OCI-LY3 (cell line): Measurements from ENCODE around the gene PSME1.

ENCODE experiments used
- H2AFZ ChIP-seq: fragments of 200-600, 300-600 bp; shearing (Covaris generic); 2 replicates; pipeline ENCODE4 v1.6.0; 2014; ENCODE audit warnings: antibody characterized with exemption, low read depth, low read length
- H3K27ac ChIP-seq: fragments of 200-600, 300-600 bp; sonication (generic); 2 replicates; pipeline ENCODE4 v1.5.1; 2014; ENCODE audit warnings: mild to moderate bottlenecking, low read length, moderate library complexity, mixed read lengths
- H3K27me3 ChIP-seq: fragments of 200-600, 300-600 bp; sonication (generic); 2 replicates; pipeline ENCODE4 v1.6.1; 2014; ENCODE audit warnings: low read depth, low read length, mixed read lengths
- H3K36me3 ChIP-seq: fragments of 200-600, 300-600 bp; sonication (generic); replicated peaks from 2 replicates; pipeline ENCODE3; 2014; ENCODE audit warnings: low read depth, low read length, mixed read lengths
- H3K4me1 ChIP-seq: fragments of 300-600, 200-600 bp; sonication (generic); 2 replicates; pipeline ENCODE4 v1.6.1; 2014; ENCODE audit warnings: low read length, mixed read lengths
- H3K4me2 ChIP-seq: fragments of 200-600, 300-600 bp; sonication (generic); 2 replicates; pipeline ENCODE4 v1.6.1; 2014; ENCODE audit warnings: low read length, mixed read lengths
- H3K4me3 ChIP-seq: fragments of 300-600, 200-600 bp; sonication (generic); 2 replicates; pipeline ENCODE4 v1.5.1; 2014; ENCODE audit warnings: antibody characterized with exemption, mild to moderate bottlenecking, low read length, moderate library complexity
- H3K79me2 ChIP-seq: fragments of 300-600, 200-600 bp; shearing (Covaris generic); 2 replicates; pipeline ENCODE4 v1.6.1; 2014; ENCODE audit warnings: mild to moderate bottlenecking, low read length, mixed read lengths
- H3K9ac ChIP-seq: fragments of 300-600, 200-600 bp; shearing (Covaris generic); 2 replicates; pipeline ENCODE4 v1.6.0; 2014; ENCODE audit warnings: mild to moderate bottlenecking, low read length, moderate library complexity
- H3K9me3 ChIP-seq: fragments of 200-600, 300-600 bp; shearing (Covaris generic); 2 replicates; pipeline ENCODE4 v1.6.1; 2014; ENCODE audit warnings: low read length, mixed read lengths; ENCODE audit not compliant: insufficient read depth
- H4K20me1 ChIP-seq: fragments of 200-600, 300-600 bp; sonication (generic); 2 replicates; pipeline ENCODE4 v1.6.1; 2016; ENCODE audit warnings: low read length, mixed read lengths; ENCODE audit not compliant: insufficient read depth
- EZH2phosphoT487 ChIP-seq: fragments of 200-600 bp; shearing (Covaris generic); IDR thresholded peaks from 2 replicates; pipeline ENCODE4 v1.6.1; 2018; ENCODE audit warnings: antibody characterized with exemption, mixed run types, low read depth
- TF ChIP-seq, protein P1 (sequence below): fragments of 200-600, 300-600 bp; sonication (generic); IDR thresholded peaks from 2 replicates; pipeline ENCODE4 v1.5.1; 2014; ENCODE audit warnings: antibody characterized with exemption, low read length, low read depth

Gene PSME1

DNA sequence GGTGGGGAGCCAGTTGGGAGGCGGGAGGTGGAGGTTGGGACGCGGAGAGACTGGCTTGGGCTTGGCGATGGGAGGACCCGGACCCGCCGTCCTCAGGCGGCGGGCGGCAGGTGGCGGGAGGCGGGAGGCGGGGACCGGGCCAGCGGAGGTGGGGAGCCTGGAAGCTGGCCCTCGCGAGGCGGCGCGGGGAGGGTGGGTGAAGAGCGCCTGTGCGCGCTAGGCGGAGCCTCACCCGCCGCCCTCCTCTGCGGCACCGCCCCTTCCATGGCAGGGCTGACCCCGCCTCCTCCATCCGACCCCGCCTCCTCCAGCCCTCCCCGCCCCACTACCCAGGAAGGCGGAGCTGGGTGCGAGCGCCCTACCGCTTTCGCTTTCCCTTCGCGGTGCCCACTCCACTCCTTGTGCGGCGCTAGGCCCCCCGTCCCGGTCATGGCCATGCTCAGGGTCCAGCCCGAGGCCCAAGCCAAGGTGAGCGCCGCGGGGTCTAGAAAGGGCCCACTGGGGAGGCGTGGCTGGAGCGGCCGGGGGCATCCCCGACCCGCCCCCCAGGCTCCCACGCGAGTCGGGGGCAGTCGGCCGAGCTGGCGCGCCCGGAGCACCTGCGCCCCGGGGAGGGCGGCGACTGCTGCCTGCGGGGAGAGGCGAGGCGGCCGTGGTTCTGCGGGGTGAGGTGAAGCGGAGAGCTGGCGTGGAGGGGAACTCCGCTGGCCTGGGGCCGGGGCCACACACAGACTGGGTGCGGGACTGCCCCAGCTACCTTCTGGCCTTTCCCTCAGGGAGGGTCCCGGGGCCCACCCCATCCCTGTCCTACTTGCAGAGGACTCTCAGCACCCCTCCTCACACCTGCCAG, at the start of gene PSME1:
Gene PSME1 (plus strand): TSS at position 361 of the 850 bp plus-strand sequence. CDS start 69 bp downstream, at position 430.
- TF ChIP-seq, protein P1, sequence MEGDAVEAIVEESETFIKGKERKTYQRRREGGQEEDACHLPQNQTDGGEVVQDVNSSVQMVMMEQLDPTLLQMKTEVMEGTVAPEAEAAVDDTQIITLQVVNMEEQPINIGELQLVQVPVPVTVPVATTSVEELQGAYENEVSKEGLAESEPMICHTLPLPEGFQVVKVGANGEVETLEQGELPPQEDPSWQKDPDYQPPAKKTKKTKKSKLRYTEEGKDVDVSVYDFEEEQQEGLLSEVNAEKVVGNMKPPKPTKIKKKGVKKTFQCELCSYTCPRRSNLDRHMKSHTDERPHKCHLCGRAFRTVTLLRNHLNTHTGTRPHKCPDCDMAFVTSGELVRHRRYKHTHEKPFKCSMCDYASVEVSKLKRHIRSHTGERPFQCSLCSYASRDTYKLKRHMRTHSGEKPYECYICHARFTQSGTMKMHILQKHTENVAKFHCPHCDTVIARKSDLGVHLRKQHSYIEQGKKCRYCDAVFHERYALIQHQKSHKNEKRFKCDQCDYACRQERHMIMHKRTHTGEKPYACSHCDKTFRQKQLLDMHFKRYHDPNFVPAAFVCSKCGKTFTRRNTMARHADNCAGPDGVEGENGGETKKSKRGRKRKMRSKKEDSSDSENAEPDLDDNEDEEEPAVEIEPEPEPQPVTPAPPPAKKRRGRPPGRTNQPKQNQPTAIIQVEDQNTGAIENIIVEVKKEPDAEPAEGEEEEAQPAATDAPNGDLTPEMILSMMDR = no peak
- Histone ChIP-seq H3K9ac (peak within 1 kb of the TSS; percentile 98), H3K27ac (peak within 1 kb of the TSS; percentile 87), H4K20me1 (no peaks in the 10 kb centered on the region; the same call in 1 of the 2 replicates), H3K9me3 (no peaks in the 10 kb centered on the region), H3K79me2 (peaks cover 51% of the 10 kb centered on the region), H3K27me3 (no peaks in the 10 kb centered on the region), H3K4me3 (peak within 1 kb of the TSS; percentile 94), H3K4me2 (peak within 1 kb of the TSS; percentile 94), H3K4me1 (peaks cover 28% of the 10 kb centered on the region), H2AFZ (peak within 1 kb of the TSS; percentile 82), H3K36me3 (peaks cover 31% of the 10 kb centered on the region)

DNA sequence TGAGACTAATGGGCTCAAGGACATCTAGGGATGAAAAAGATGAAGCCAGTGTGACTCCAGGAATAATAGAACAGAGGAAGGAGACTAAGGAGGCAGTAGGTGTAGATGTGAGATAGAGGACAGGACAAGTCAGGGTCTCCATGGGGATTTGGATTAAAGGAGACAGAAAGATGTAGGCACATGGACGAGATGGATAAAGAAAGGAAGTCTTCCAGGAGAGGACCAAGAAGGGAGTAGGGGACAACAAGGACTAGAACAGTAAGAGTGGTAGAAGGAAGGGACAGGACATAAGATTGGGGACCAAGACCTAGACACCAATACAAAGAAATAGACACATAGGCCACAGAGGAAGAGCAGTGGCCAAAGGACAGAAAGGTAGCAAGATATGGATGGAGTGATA, 49.0 kb upstream of the PSME1 start:
- TF ChIP-seq, protein P1 = no peak
- no peak for TF ChIP-seq EZH2phosphoT487
- Histone ChIP-seq H3K4me1 (peaks cover 8% of the 10 kb centered on the region), H2AFZ (no peak overlapping the region), H3K4me2 (no peak overlapping the region), H3K27ac (no peak overlapping the region), H3K9me3 (no peaks in the 10 kb centered on the region), H3K27me3 (peaks cover 13% of the 10 kb centered on the region), H4K20me1 (no peaks in the 10 kb centered on the region), H3K9ac (no peak overlapping the region), H3K79me2 (no peaks in the 10 kb centered on the region), H3K4me3 (no peak overlapping the region), H3K36me3 (no peaks in the 10 kb centered on the region)

DNA sequence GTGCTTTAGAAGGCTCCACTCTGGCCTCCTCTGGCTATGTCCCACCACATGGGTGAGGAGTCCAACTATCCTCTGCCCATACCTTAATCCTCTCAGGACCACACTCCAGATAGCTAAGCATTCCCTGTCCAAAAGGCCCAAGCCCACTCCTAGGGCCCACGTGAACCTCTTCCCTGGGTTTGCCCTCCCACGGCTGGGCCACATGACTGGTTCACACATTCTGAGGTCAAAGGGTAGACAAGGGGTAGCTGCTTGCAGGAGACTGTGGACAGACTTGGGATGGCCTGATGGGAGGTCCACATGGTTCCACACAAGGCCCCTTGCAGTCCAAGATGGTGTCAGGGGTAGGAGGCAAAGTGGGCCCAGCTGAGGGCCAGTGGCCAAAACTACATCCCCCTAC, 47.9 kb upstream of the PSME1 start:
- Histone ChIP-seq H3K27ac (no peak overlapping the region), H2AFZ (no peak overlapping the region), H3K4me2 (no peak overlapping the region), H3K27me3 (0 out of 2 replicates have a peak, but pooled peaks cover 2% of the 10 kb centered on the region), H3K9me3 (no peaks in the 10 kb centered on the region), H4K20me1 (no peaks in the 10 kb centered on the region), H3K36me3 (no peaks in the 10 kb centered on the region), H3K4me3 (no peak overlapping the region), H3K9ac (no peak overlapping the region), H3K4me1 (peaks cover 7% of the 10 kb centered on the region), H3K79me2 (no peaks in the 10 kb centered on the region)
- TF ChIP-seq, protein P1 = no peak
- TF ChIP-seq EZH2phosphoT487 = no peak

DNA sequence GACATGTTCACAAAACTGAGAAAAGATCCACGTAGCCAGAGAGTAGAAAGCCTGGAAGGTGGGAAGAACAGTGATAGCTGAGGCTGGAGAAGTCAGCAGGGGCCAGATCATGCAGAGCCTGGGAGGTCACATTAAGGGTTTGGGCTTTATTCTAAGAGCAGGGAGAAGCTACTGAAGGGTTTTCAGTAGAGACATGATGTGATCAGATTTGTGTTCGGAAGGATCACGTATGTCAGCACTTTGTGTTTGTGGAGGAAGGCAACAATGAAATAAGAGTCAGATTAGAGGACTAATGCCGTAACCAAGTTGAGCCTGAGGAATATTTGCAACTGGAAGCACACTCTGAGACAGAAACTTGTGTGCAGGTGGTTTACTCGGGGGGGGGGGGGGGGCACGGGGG, 46.1 kb upstream of the PSME1 start:
- H3K36me3 ChIP-seq = no peaks in the 10 kb centered on the region
- no peak overlapping the region for H3K4me3 ChIP-seq
- no peak overlapping the region for H2AFZ ChIP-seq
- no peaks in the 10 kb centered on the region for H4K20me1 ChIP-seq
- H3K79me2 ChIP-seq = peaks cover 7% of the 10 kb centered on the region
- no peak overlapping the region for H3K27ac ChIP-seq
- TF ChIP-seq, protein P1 = no peak
- no peak for TF ChIP-seq EZH2phosphoT487
- H3K9ac ChIP-seq = no peak overlapping the region
- H3K9me3 ChIP-seq = no peaks in the 10 kb centered on the region
- H3K4me2 ChIP-seq = no peak overlapping the region
- peaks cover 14% of the 10 kb centered on the region for H3K4me1 ChIP-seq
- no peaks in the 10 kb centered on the region for H3K27me3 ChIP-seq
